DOHH2 (cell line): ENCODE measurements around the gene BUB3.

Experiments used
- CTCF ChIP-seq: fragments of 200-600 bp; sonication (generic); IDR thresholded peaks from one replicate; pipeline ENCODE4 v1.5.1; 2014; ENCODE audit warnings: antibody characterized with exemption, mild to moderate bottlenecking, low read depth, low read length; ENCODE audit not compliant: poor library complexity, severe bottlenecking
- EZH2phosphoT487 ChIP-seq: fragments of 200-600 bp; sonication (generic); IDR thresholded peaks from 2 replicates; pipeline ENCODE4 v1.6.1; 2017; ENCODE audit warnings: borderline replicate concordance, mild to moderate bottlenecking, antibody characterized with exemption, low read length, moderate library complexity, mixed read lengths

GRCh38 chr10:123153486-123154091 lies 613 bp upstream of the BUB3 start:
- TF ChIP-seq CTCF (no peak), EZH2phosphoT487 (no peak)
